Mesothelial cell of epicardium (in vitro differentiated cells): ENCODE measurements around the gene FZD7. TPM values are rescaled to one million over a fixed set of nuclear protein-coding genes. Genes with fewer than 3 reads are reported as not detected.

Experiments used
- DNase-seq, 2 experiments: peaks; one replicate each; pipeline ENCODE4 v3.0.0; 2021; ENCODE audit warnings: low spot score in 2 of 2; ENCODE audit not compliant: unreplicated experiment in 2 of 2
- H3K27ac Mint-ChIP-seq: 2 replicates; pipeline ENCODE4 v1.8.0; 2021; ENCODE audit warnings: mixed read lengths
- H3K27me3 Mint-ChIP-seq: 2 replicates; pipeline ENCODE4 v1.8.0; 2021; ENCODE audit warnings: low read depth, mixed read lengths
- H3K36me3 Mint-ChIP-seq: 2 replicates; pipeline ENCODE4 v1.8.0; 2021; ENCODE audit warnings: mixed read lengths
- H3K4me1 Mint-ChIP-seq: 2 replicates; pipeline ENCODE4 v1.8.0; 2021; ENCODE audit warnings: mixed read lengths
- H3K4me3 Mint-ChIP-seq: 2 replicates; pipeline ENCODE4 v1.8.0; 2021; ENCODE audit warnings: mild to moderate bottlenecking, moderate library complexity, mixed read lengths
- H3K9me3 Mint-ChIP-seq: 2 replicates; pipeline ENCODE4 v1.8.0; 2021; ENCODE audit warnings: mixed read lengths
- CTCF ChIP-seq: fragments of 200-600 bp; sonication (generic); IDR thresholded peaks from one replicate; pipeline ENCODE4 v1.5.0; 2021; ENCODE audit warnings: antibody characterized with exemption; ENCODE audit not compliant: unreplicated experiment
- total RNA-seq: library from RNA; stranded (reverse); gene quantifications from 3 replicates; pipeline ENCODE4 v1.2.1, GENCODE V29; 2021

FZD7 gene
- total RNA-seq, 1 donor from 2014 or later: 132 TPM

- no peaks in the 10 kb centered on the region for H3K27me3 Mint-ChIP-seq
- peaks cover 29% of the 10 kb centered on the region for H3K4me1 Mint-ChIP-seq
- no peak for DNase-seq
- no peak overlapping the region for H3K27ac Mint-ChIP-seq
- no peak overlapping the region for H3K4me3 Mint-ChIP-seq
- H3K36me3 Mint-ChIP-seq: peaks cover 5% of the 10 kb centered on the region
- no peaks in the 10 kb centered on the region for H3K9me3 Mint-ChIP-seq
- no peak for TF ChIP-seq CTCF
Observed at GRCh38 chr2:202043475-202043874, 9.8 kb downstream of the FZD7 start.

- no peaks in the 10 kb centered on the region for H3K36me3 Mint-ChIP-seq
- H3K4me1 Mint-ChIP-seq: peaks cover 20% of the 10 kb centered on the region
- TF ChIP-seq CTCF: no peak
- no peak for DNase-seq
- H3K4me3 Mint-ChIP-seq: no peak overlapping the region
- H3K9me3 Mint-ChIP-seq: no peaks in the 10 kb centered on the region
- H3K27me3 Mint-ChIP-seq: no peaks in the 10 kb centered on the region
- no peak overlapping the region for H3K27ac Mint-ChIP-seq
Observed at GRCh38 chr2:202044777-202045176, 11.1 kb downstream of the FZD7 start.

- H3K4me1 Mint-ChIP-seq: peaks cover 25% of the 10 kb centered on the region
- TF ChIP-seq CTCF: no peak
- H3K27me3 Mint-ChIP-seq: no peaks in the 10 kb centered on the region
- no peak for DNase-seq
- H3K4me3 Mint-ChIP-seq: no peak overlapping the region
- H3K27ac Mint-ChIP-seq: peak overlapping the region; percentile 7
- H3K36me3 Mint-ChIP-seq: no peaks in the 10 kb centered on the region
- no peaks in the 10 kb centered on the region for H3K9me3 Mint-ChIP-seq
Observed at GRCh38 chr2:202046572-202046971, 12.9 kb downstream of the FZD7 start.

- Mint-ChIP-seq H3K4me1 (peaks cover 33% of the 10 kb centered on the region), H3K9me3 (no peaks in the 10 kb centered on the region), H3K36me3 (no peaks in the 10 kb centered on the region), H3K4me3 (no peak overlapping the region), H3K27me3 (peaks cover 2% of the 10 kb centered on the region), H3K27ac (no peak overlapping the region)
- no peak for DNase-seq
- no peak for TF ChIP-seq CTCF
Observed at GRCh38 chr2:202049092-202049728, 15.6 kb downstream of the FZD7 start.

- Mint-ChIP-seq H3K9me3 (no peaks in the 10 kb centered on the region), H3K36me3 (no peaks in the 10 kb centered on the region), H3K27me3 (peaks cover 5% of the 10 kb centered on the region), H3K4me3 (no peak overlapping the region), H3K4me1 (peaks cover 33% of the 10 kb centered on the region), H3K27ac (no peak overlapping the region)
- no peak for TF ChIP-seq CTCF
- no peak for DNase-seq
Observed at GRCh38 chr2:202049840-202050239, 16.2 kb downstream of the FZD7 start.

GRCh38 chr2:202050652-202051051, 17.0 kb downstream of the FZD7 start:
- DNase-seq: no peak
- H3K9me3 Mint-ChIP-seq: no peaks in the 10 kb centered on the region
- TF ChIP-seq CTCF: no peak
- peaks cover 5% of the 10 kb centered on the region for H3K27me3 Mint-ChIP-seq
- H3K4me1 Mint-ChIP-seq: peaks cover 33% of the 10 kb centered on the region
- H3K36me3 Mint-ChIP-seq: no peaks in the 10 kb centered on the region
- no peak overlapping the region for H3K4me3 Mint-ChIP-seq
- no peak overlapping the region for H3K27ac Mint-ChIP-seq
